ENCODE results near the gene HS1BP3. TPM values are rescaled to one million over a fixed set of nuclear protein-coding genes. Genes with fewer than 3 reads are reported as not detected.

HS1BP3 gene
- polyA plus RNA-seq, 4 donors: 18.5 to 39.7 (median 23.4) TPM

GRCh38 chr2:20663196-20664070 is 12.5 kb upstream of the HS1BP3 start:
- Histone ChIP-seq H3K27me3 (ENCODE audit: control insufficient read depth in 3 of 3, insufficient read depth in 3 of 3, low read length in 3 of 3) (peaks cover 17 to 79% (median 48%) of the 10 kb centered on the region in 3 donors), H3K4me1 (ENCODE audit: control insufficient read depth in 3 of 3, insufficient read depth in 2 of 3, low read depth in 1 of 3, low read length in 2 of 3) (peaks cover 0 to 16% (median 0%) of the 10 kb centered on the region in 3 donors), H3K9me3 (ENCODE audit: control insufficient read depth in 2 of 2, insufficient read depth in 1 of 2, low read depth in 1 of 2, low read length in 1 of 2) (no peaks in the 10 kb centered on the region), H3K27ac (ENCODE audit: low read depth in 1 of 3, low read length in 2 of 3) (no peak overlapping the region), H3K36me3 (ENCODE audit: control insufficient read depth in 3 of 3, insufficient read depth in 2 of 3, low read depth in 1 of 3, low read length in 3 of 3) (no peaks in the 10 kb centered on the region), H3K4me3 (ENCODE audit: low read depth in 1 of 3, low read length in 3 of 3) (no peak overlapping the region)
- no peak for DNase-seq
- no peak for FAIRE-seq
- WGBS, 3 donors: 42 to 55% (median 45%) methylated on average over 7 of the region's 7 CpGs

GRCh38 chr2:20662308-20662937 is 11.5 kb upstream of the HS1BP3 start:
- DNase-seq: no peak
- Histone ChIP-seq H3K36me3 (ENCODE audit: control insufficient read depth in 3 of 3, insufficient read depth in 2 of 3, low read depth in 1 of 3, low read length in 3 of 3) (no peaks in the 10 kb centered on the region), H3K9me3 (ENCODE audit: control insufficient read depth in 2 of 2, insufficient read depth in 1 of 2, low read depth in 1 of 2, low read length in 1 of 2) (no peaks in the 10 kb centered on the region), H3K27me3 (ENCODE audit: control insufficient read depth in 3 of 3, insufficient read depth in 3 of 3, low read length in 3 of 3) (peaks cover 14 to 72% (median 40%) of the 10 kb centered on the region in 3 donors), H3K4me3 (ENCODE audit: low read depth in 1 of 3, low read length in 3 of 3) (no peak overlapping the region), H3K27ac (ENCODE audit: low read depth in 1 of 3, low read length in 2 of 3) (no peak overlapping the region), H3K4me1 (ENCODE audit: control insufficient read depth in 3 of 3, insufficient read depth in 2 of 3, low read depth in 1 of 3, low read length in 2 of 3) (peaks cover 0 to 16% (median 0%) of the 10 kb centered on the region in 3 donors)
- 73 to 79% (median 77%) methylated on average over 5 of the region's 5 CpGs for WGBS, 3 donors
- no peak for FAIRE-seq

GRCh38 chr2:20661421-20662307 is 10.8 kb upstream of the HS1BP3 start:
- Histone ChIP-seq H3K4me3 (ENCODE audit: low read depth in 1 of 3, low read length in 3 of 3) (no peak overlapping the region), H3K27ac (ENCODE audit: low read depth in 1 of 3, low read length in 2 of 3) (no peak overlapping the region), H3K4me1 (ENCODE audit: control insufficient read depth in 3 of 3, insufficient read depth in 2 of 3, low read depth in 1 of 3, low read length in 2 of 3) (peaks cover 0 to 15% (median 0%) of the 10 kb centered on the region in 3 donors), H3K9me3 (ENCODE audit: control insufficient read depth in 2 of 2, insufficient read depth in 1 of 2, low read depth in 1 of 2, low read length in 1 of 2) (no peaks in the 10 kb centered on the region), H3K27me3 (ENCODE audit: control insufficient read depth in 3 of 3, insufficient read depth in 3 of 3, low read length in 3 of 3) (peaks cover 13 to 71% (median 40%) of the 10 kb centered on the region in 3 donors), H3K36me3 (ENCODE audit: control insufficient read depth in 3 of 3, insufficient read depth in 2 of 3, low read depth in 1 of 3, low read length in 3 of 3) (no peaks in the 10 kb centered on the region)
- DNase-seq (peak; percentile 76 to 80), FAIRE-seq (no peak)
- WGBS, 3 donors: 33 to 39% (median 38%) methylated on average over 9 to 11 of the region's 11 CpGs

- H3K9me3 ChIP-seq (ENCODE audit: control insufficient read depth in 2 of 2, insufficient read depth in 1 of 2, low read depth in 1 of 2, low read length in 1 of 2): no peaks in the 10 kb centered on the region
- DNase-seq (no peak), FAIRE-seq (no peak)
- no peak overlapping the region for H3K4me3 ChIP-seq (ENCODE audit: low read depth in 1 of 3, low read length in 3 of 3)
- no peak overlapping the region for H3K27ac ChIP-seq (ENCODE audit: low read depth in 1 of 3, low read length in 2 of 3)
- peaks cover 9 to 65% (median 34%) of the 10 kb centered on the region in 3 donors for H3K27me3 ChIP-seq (ENCODE audit: control insufficient read depth in 3 of 3, insufficient read depth in 3 of 3, low read length in 3 of 3)
- 58 to 59% (median 58%) methylated on average over 8 of the region's 8 CpGs for WGBS, 3 donors
- H3K36me3 ChIP-seq (ENCODE audit: control insufficient read depth in 3 of 3, insufficient read depth in 2 of 3, low read depth in 1 of 3, low read length in 3 of 3): no peaks in the 10 kb centered on the region
- peaks cover 0 to 6% (median 0%) of the 10 kb centered on the region in 3 donors for H3K4me1 ChIP-seq (ENCODE audit: control insufficient read depth in 3 of 3, insufficient read depth in 2 of 3, low read depth in 1 of 3, low read length in 2 of 3)
Measured at GRCh38 chr2:20660506-20661420, 9.9 kb upstream of the HS1BP3 start.

- Histone ChIP-seq H3K27ac (ENCODE audit: low read depth in 1 of 3, low read length in 2 of 3) (no peak overlapping the region), H3K4me1 (ENCODE audit: control insufficient read depth in 3 of 3, insufficient read depth in 2 of 3, low read depth in 1 of 3, low read length in 2 of 3) (no peaks in the 10 kb centered on the region), H3K36me3 (ENCODE audit: control insufficient read depth in 3 of 3, insufficient read depth in 2 of 3, low read depth in 1 of 3, low read length in 3 of 3) (no peaks in the 10 kb centered on the region), H3K27me3 (ENCODE audit: control insufficient read depth in 3 of 3, insufficient read depth in 3 of 3, low read length in 3 of 3) (peaks cover 0 to 34% (median 5%) of the 10 kb centered on the region in 3 donors), H3K9me3 (ENCODE audit: control insufficient read depth in 2 of 2, insufficient read depth in 1 of 2, low read depth in 1 of 2, low read length in 1 of 2) (no peaks in the 10 kb centered on the region), H3K4me3 (ENCODE audit: low read depth in 1 of 3, low read length in 3 of 3) (no peak overlapping the region)
- FAIRE-seq: no peak
- 70 to 78% (median 77%) methylated on average over 4 of the region's 4 CpGs for WGBS, 3 donors
- DNase-seq: no peak
Measured at GRCh38 chr2:20657522-20658235, 6.8 kb upstream of the HS1BP3 start.

GRCh38 chr2:20656561-20656960 is 5.7 kb upstream of the HS1BP3 start:
- FAIRE-seq: no peak
- Histone ChIP-seq H3K9me3 (ENCODE audit: control insufficient read depth in 2 of 2, insufficient read depth in 1 of 2, low read depth in 1 of 2, low read length in 1 of 2) (no peaks in the 10 kb centered on the region), H3K4me1 (ENCODE audit: control insufficient read depth in 3 of 3, insufficient read depth in 2 of 3, low read depth in 1 of 3, low read length in 2 of 3) (peaks cover 0 to 2% (median 0%) of the 10 kb centered on the region in 3 donors), H3K36me3 (ENCODE audit: control insufficient read depth in 3 of 3, insufficient read depth in 2 of 3, low read depth in 1 of 3, low read length in 3 of 3) (no peaks in the 10 kb centered on the region), H3K27me3 (ENCODE audit: control insufficient read depth in 3 of 3, insufficient read depth in 3 of 3, low read length in 3 of 3) (peaks cover 0 to 23% (median 0%) of the 10 kb centered on the region in 3 donors), H3K4me3 (ENCODE audit: low read depth in 1 of 3, low read length in 3 of 3) (no peak overlapping the region), H3K27ac (ENCODE audit: low read depth in 1 of 3, low read length in 2 of 3) (no peak overlapping the region)
- WGBS, 3 donors: 84 to 89% (median 87%) methylated on average over 7 of the region's 7 CpGs
- DNase-seq: no peak

GRCh38 chr2:20654535-20654813 is 3.6 kb upstream of the HS1BP3 start:
- Histone ChIP-seq H3K27ac (ENCODE audit: low read depth in 1 of 3, low read length in 2 of 3) (no peak overlapping the region), H3K36me3 (ENCODE audit: control insufficient read depth in 3 of 3, insufficient read depth in 2 of 3, low read depth in 1 of 3, low read length in 3 of 3) (no peaks in the 10 kb centered on the region), H3K9me3 (ENCODE audit: control insufficient read depth in 2 of 2, insufficient read depth in 1 of 2, low read depth in 1 of 2, low read length in 1 of 2) (no peaks in the 10 kb centered on the region), H3K27me3 (ENCODE audit: control insufficient read depth in 3 of 3, insufficient read depth in 3 of 3, low read length in 3 of 3) (peaks cover 0 to 10% (median 0%) of the 10 kb centered on the region in 3 donors), H3K4me1 (ENCODE audit: control insufficient read depth in 3 of 3, insufficient read depth in 2 of 3, low read depth in 1 of 3, low read length in 2 of 3) (peaks cover 0 to 15% (median 4%) of the 10 kb centered on the region in 3 donors), H3K4me3 (ENCODE audit: low read depth in 1 of 3, low read length in 3 of 3) (no peak overlapping the region)
- WGBS, 3 donors: 90 to 93% (median 92%) methylated on average over 2 of the region's 2 CpGs
- FAIRE-seq (no peak), DNase-seq (no peak)

Data from small intestine (tissue), 7 donors.